Left lung (tissue), 10 donors: ENCODE data around the gene DOCK4. TPM values are rescaled to one million over a fixed set of nuclear protein-coding genes. Genes with fewer than 3 reads are reported as not detected.
A peak's percentile ranks its signal among the peaks of the same experiment; 100 is the strongest.

ENCODE experiments used
- ATAC-seq: fragments of 200-7000 bp; cut with Tn5 transposase; one replicate; pipeline ENCODE4 v1.9.1; 2020; ENCODE audit warnings: moderate library complexity
- DNase-seq, 4 donors: peaks; one replicate each; pipeline ENCODE4 v3.0.0-alpha.2; 2013 to 2020
- H3K27ac ChIP-seq, 2 donors: fragments of 200-600 bp; sonication (generic) in 1 of 2; one replicate each; pipeline versions ENCODE4 v1.5.0 to v1.8.0; 2020 to 2021
- H3K27me3 ChIP-seq, 2 donors: fragments of 200-600 bp; sonication (generic) in 1 of 2; one replicate each; pipeline versions ENCODE4 v1.5.0 to v1.8.0; 2020 to 2021
- H3K36me3 ChIP-seq, 2 donors: fragments of 200-600 bp; sonication (generic) in 1 of 2; one replicate each; pipeline versions ENCODE4 v1.5.0 to v1.8.0; 2020 to 2021
- H3K4me1 ChIP-seq, 2 donors: fragments of 200-600 bp; one replicate each; pipeline ENCODE4 v1.8.0; 2021
- H3K4me3 ChIP-seq, 2 donors: fragments of 200-600 bp; sonication (generic) in 1 of 2; one replicate each; pipeline versions ENCODE4 v1.5.0 to v1.8.0; 2020 to 2021; ENCODE audit warnings: mild to moderate bottlenecking in 1 of 2
- H3K9me3 ChIP-seq, 2 donors: fragments of 200-600 bp; sonication (generic) in 1 of 2; one replicate each; pipeline versions ENCODE4 v1.5.0 to v1.8.0; 2020 to 2021
- CTCF ChIP-seq, 2 donors: fragments of 200-600 bp; sonication (generic) in 1 of 2; IDR thresholded peaks; one replicate each; pipeline versions ENCODE4 v1.5.0 to v1.8.0; 2021; ENCODE audit warnings: antibody characterized with exemption in 2 of 2
- intact Hi-C, 2 donors: fragments of 100-400 bp; cut with DNase I; formaldehyde crosslinking; loops; one replicate each; pipeline versions ENCODE4 v1.11.2 to v1.14.2; 2022
- polyA plus RNA-seq, 6 donors: library from polyadenylated mRNA; unstranded; fragments of 120-200 nt; gene quantifications; one replicate each; pipeline ENCODE4 v1.2.1, GENCODE V29; 2013; ENCODE audit not compliant: insufficient read length in 6 of 6
- total RNA-seq, 2 donors: library from RNA; stranded (reverse); fragmentation: NEBNext Ultra II Directional; extraction: Animal tissue kit (Norgen Biotek cat#: 25700); gene quantifications; one replicate each; pipeline ENCODE4 v1.2.1, GENCODE V29; 2021
- donor health status: DM: no; HTN: yes; CAD: no.
- donor health status: DM: no; HTN: no; CAD: no.

The DOCK4 gene
- total and polyA plus RNA-seq, 8 donors: 38.9 to 64.3 (median 52.5) TPM

- ATAC-seq: no peak
- no peak for TF ChIP-seq CTCF (IDR thresholded peaks at IDR 0.05)
- Histone ChIP-seq H3K4me3 (no peak overlapping the region), H3K9me3 (no peaks in the 10 kb centered on the region), H3K4me1 (peaks cover 0 to 26% of the 10 kb centered on the region in 2 donors), H3K27me3 (no peaks in the 10 kb centered on the region), H3K36me3 (no peaks in the 10 kb centered on the region), H3K27ac (no peak overlapping the region)
- intact Hi-C loops: no loop called here
- DNase-seq: no peak
Observed at GRCh38 chr7:112180223-112180622, 26.0 kb downstream of the DOCK4 start.

GRCh38 chr7:112176693-112177415, 29.3 kb downstream of the DOCK4 start:
- TF ChIP-seq CTCF (IDR thresholded peaks at IDR 0.05): no peak
- Histone ChIP-seq H3K27me3 (no peaks in the 10 kb centered on the region), H3K4me3 (no peak overlapping the region), H3K36me3 (no peaks in the 10 kb centered on the region), H3K27ac (no peak overlapping the region), H3K4me1 (peaks cover 0 to 11% of the 10 kb centered on the region in 2 donors), H3K9me3 (no peaks in the 10 kb centered on the region)
- ATAC-seq (no peak), DNase-seq (no peak)
- intact Hi-C loops: no loop called here

GRCh38 chr7:112176241-112176640, 30.0 kb downstream of the DOCK4 start:
- no peak overlapping the region for H3K4me3 ChIP-seq
- ATAC-seq: no peak
- H3K9me3 ChIP-seq: no peaks in the 10 kb centered on the region
- intact Hi-C loops: no loop called here
- no peaks in the 10 kb centered on the region for H3K27me3 ChIP-seq
- DNase-seq: no peak
- H3K27ac ChIP-seq: no peak overlapping the region
- no peak for TF ChIP-seq CTCF (IDR thresholded peaks at IDR 0.05)
- H3K36me3 ChIP-seq: no peaks in the 10 kb centered on the region
- peaks cover 0 to 11% of the 10 kb centered on the region in 2 donors for H3K4me1 ChIP-seq

GRCh38 chr7:112174192-112174591, 32.0 kb downstream of the DOCK4 start:
- DNase-seq (no peak), ATAC-seq (no peak)
- Histone ChIP-seq H3K27me3 (no peaks in the 10 kb centered on the region), H3K4me3 (no peak overlapping the region), H3K4me1 (no peaks in the 10 kb centered on the region), H3K36me3 (no peaks in the 10 kb centered on the region), H3K9me3 (no peaks in the 10 kb centered on the region), H3K27ac (no peak overlapping the region)
- no peak for TF ChIP-seq CTCF (IDR thresholded peaks at IDR 0.05)
- intact Hi-C loops: no loop called here

GRCh38 chr7:112173568-112173905, 32.7 kb downstream of the DOCK4 start:
- no peaks in the 10 kb centered on the region for H3K27me3 ChIP-seq
- H3K4me1 ChIP-seq: no peaks in the 10 kb centered on the region
- H3K36me3 ChIP-seq: no peaks in the 10 kb centered on the region
- DNase-seq (no peak), ATAC-seq (no peak)
- H3K9me3 ChIP-seq: no peaks in the 10 kb centered on the region
- intact Hi-C loops: no loop called here
- H3K27ac ChIP-seq: peak overlapping the region in 1 of 2 donors; percentile 20
- H3K4me3 ChIP-seq: no peak overlapping the region
- no peak for TF ChIP-seq CTCF (IDR thresholded peaks at IDR 0.05)
